ENCODE data around the gene LRRIQ1.

GRCh38 chr12:85006206-85006605, 29.9 kb upstream of the LRRIQ1 start:
- no peak for TF ChIP-seq CTCF (conservative IDR thresholded peaks at IDR 0.05)
- TF ChIP-seq ZFX (IDR thresholded peaks at IDR 0.05), result no peak
